ENCODE measurements around the gene SPATA19. TPM values are rescaled to one million over a fixed set of nuclear protein-coding genes. Genes with fewer than 3 reads are reported as not detected.

SPATA19 gene
- total RNA-seq, 6 experiments from 2014 or later = not detected

DNA sequence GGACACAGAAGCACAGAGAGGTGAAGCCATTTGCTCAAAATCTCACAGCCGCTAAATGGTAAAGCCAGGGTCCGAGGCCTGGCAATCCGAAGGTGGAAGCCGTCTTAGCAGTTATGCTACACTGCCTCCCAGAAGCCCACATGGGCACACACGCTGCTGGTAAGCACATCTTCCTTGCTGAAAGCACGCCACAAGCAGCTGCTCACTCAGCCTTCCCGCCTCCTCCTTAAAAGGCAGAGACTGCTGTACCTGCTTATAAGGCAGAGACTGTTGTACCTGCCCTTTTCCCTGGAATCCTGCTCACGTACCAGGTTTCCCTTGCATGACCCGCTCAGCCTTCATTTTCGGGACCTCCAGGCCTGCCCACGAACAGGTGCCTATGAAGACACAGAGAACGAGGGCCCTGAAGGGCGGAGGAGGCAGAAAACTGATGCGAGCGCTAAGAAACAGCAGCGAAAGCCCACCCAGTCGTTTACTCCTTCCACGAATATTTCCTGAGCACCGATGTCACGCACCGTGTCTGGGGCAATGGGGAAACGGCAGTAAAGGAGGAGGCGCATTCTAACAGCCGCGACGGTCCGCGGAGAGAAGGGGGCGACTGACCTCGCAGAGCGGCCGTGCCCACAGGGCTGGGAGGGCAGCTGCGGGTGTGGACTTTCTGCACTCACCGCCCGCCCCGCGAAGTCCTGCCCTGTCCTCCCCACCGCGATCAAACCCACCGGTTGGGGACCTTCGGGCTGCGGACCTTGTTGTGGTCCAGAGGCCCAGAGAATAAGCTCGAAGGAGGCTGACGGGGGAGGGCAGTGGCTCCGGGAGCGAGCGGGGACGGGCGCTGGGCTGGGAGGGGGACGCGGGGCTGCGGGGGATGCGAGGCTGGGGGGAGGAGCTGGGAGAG is 13.0 kb downstream of the SPATA19 start:
- TF ChIP-seq, protein P1, sequence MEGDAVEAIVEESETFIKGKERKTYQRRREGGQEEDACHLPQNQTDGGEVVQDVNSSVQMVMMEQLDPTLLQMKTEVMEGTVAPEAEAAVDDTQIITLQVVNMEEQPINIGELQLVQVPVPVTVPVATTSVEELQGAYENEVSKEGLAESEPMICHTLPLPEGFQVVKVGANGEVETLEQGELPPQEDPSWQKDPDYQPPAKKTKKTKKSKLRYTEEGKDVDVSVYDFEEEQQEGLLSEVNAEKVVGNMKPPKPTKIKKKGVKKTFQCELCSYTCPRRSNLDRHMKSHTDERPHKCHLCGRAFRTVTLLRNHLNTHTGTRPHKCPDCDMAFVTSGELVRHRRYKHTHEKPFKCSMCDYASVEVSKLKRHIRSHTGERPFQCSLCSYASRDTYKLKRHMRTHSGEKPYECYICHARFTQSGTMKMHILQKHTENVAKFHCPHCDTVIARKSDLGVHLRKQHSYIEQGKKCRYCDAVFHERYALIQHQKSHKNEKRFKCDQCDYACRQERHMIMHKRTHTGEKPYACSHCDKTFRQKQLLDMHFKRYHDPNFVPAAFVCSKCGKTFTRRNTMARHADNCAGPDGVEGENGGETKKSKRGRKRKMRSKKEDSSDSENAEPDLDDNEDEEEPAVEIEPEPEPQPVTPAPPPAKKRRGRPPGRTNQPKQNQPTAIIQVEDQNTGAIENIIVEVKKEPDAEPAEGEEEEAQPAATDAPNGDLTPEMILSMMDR (IDR thresholded peaks at IDR 0.05) = no peak
- Mint-ChIP-seq H3K9me3 (peaks cover 44% of the 10 kb centered on the region), H3K4me1 (ENCODE audit: low read depth) (no peaks in the 10 kb centered on the region), H3K27ac (no peak overlapping the region), H3K27me3 (ENCODE audit: insufficient read depth) (peaks cover 3% of the 10 kb centered on the region), H3K36me3 (ENCODE audit: low read depth) (peaks cover 12% of the 10 kb centered on the region; the same call in 1 of the 2 replicates), H3K4me3 (no peak overlapping the region)
- no peak for DNase-seq

- H3K27me3 Mint-ChIP-seq (ENCODE audit: insufficient read depth) = peaks cover 3% of the 10 kb centered on the region
- no peak for DNase-seq
- peaks cover 54% of the 10 kb centered on the region for H3K9me3 Mint-ChIP-seq
- H3K36me3 Mint-ChIP-seq (ENCODE audit: low read depth) = peaks cover 12% of the 10 kb centered on the region; the same call in 1 of the 2 replicates
- TF ChIP-seq, protein P1 (IDR thresholded peaks at IDR 0.05) = no peak; the same call in 1 of the 2 replicates
- H3K4me3 Mint-ChIP-seq = no peak overlapping the region
- no peaks in the 10 kb centered on the region for H3K4me1 Mint-ChIP-seq (ENCODE audit: low read depth)
- no peak overlapping the region for H3K27ac Mint-ChIP-seq
Observed at GRCh38 chr11:133830931-133831907, 14.1 kb downstream of the SPATA19 start.

DNA sequence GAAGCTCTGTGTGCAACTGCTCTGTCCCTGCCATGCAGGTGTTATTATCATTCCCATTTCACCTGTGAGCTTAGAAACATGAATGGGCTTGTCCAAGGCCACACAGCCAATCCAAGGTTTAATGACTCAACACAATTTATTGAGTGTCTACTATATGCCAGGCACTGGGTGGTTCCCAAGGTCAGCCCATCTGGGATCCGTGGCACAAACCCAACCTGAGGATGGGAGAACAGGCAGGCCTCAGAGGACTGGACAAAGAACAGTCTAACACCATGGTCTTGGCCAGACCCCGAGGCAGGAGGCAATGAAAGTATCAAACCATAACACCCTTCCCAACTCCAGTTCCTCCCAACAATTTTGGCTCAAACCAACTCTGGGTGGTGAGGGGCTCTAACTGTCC is 15.7 kb downstream of the SPATA19 start:
- peaks cover 3% of the 10 kb centered on the region for H3K27me3 Mint-ChIP-seq (ENCODE audit: insufficient read depth)
- no peak overlapping the region for H3K4me3 Mint-ChIP-seq
- H3K4me1 Mint-ChIP-seq (ENCODE audit: low read depth) = no peaks in the 10 kb centered on the region
- peaks cover 64% of the 10 kb centered on the region for H3K9me3 Mint-ChIP-seq
- no peak for DNase-seq
- no peak overlapping the region for H3K27ac Mint-ChIP-seq
- H3K36me3 Mint-ChIP-seq (ENCODE audit: low read depth) = peaks cover 12% of the 10 kb centered on the region; the same call in 1 of the 2 replicates
- TF ChIP-seq, protein P1 (IDR thresholded peaks at IDR 0.05) = no peak

DNA sequence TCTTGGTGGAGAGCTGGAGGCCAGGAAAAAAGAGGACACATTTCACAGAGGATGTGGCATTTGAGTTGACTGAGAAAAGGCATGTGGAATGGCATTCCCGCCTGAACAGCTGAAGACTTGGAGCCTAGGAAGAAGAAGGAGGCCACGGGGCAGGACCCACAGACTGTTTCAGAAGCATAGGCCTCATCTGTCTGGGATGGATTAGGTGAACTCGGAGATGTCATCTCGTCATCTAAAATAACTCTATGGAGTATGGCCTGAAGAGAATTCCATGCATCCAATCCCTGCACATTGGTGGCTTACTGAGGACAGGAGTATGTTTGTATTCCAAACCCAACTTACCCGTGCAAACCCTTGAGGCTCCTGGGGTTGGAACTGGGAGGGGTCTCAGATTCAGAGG is 16.4 kb downstream of the SPATA19 start:
- TF ChIP-seq, protein P1 (IDR thresholded peaks at IDR 0.05) = no peak
- Mint-ChIP-seq H3K9me3 (peaks cover 66% of the 10 kb centered on the region), H3K4me3 (no peak overlapping the region), H3K4me1 (ENCODE audit: low read depth) (no peaks in the 10 kb centered on the region), H3K27ac (no peak overlapping the region), H3K27me3 (ENCODE audit: insufficient read depth) (peaks cover 3% of the 10 kb centered on the region), H3K36me3 (ENCODE audit: low read depth) (peaks cover 12% of the 10 kb centered on the region; the same call in 1 of the 2 replicates)
- DNase-seq = no peak

DNA sequence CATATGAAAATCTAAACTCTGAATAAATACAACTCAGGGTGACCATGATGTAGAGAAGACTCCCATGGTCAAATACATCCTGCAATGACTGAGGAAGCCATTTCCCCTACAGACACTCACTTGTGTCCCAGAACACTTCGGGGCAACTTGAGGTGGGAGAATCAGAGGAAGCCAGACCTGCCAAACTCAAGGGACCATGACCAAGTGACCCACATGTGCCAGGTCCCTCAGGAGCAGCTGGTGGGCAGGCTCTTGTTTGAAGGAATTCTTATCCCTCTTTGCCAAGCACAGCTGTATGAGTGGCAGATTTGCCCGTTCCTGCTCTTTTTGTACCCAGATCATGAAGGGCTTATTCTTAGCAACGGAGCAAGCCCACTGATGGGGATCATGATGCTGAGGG is 17.8 kb downstream of the SPATA19 start:
- H3K36me3 Mint-ChIP-seq (ENCODE audit: low read depth) = peaks cover 12% of the 10 kb centered on the region; the same call in 1 of the 2 replicates

More for the DNA sequence above, 17.8 kb downstream of the SPATA19 start:
- Mint-ChIP-seq H3K4me3 (no peak overlapping the region), H3K27me3 (ENCODE audit: insufficient read depth) (no peaks in the 10 kb centered on the region; the same call in none of the 2 replicates), H3K4me1 (ENCODE audit: low read depth) (no peaks in the 10 kb centered on the region), H3K27ac (no peak overlapping the region), H3K9me3 (peaks cover 66% of the 10 kb centered on the region)
- TF ChIP-seq, protein P1 (IDR thresholded peaks at IDR 0.05) = no peak
- DNase-seq = no peak
